NT2/D1 (cell line): ENCODE data around the gene FRMD3.

ENCODE experiments used
- YY1 ChIP-seq: IDR thresholded peaks from 2 replicates; pipeline ENCODE4 v1.6.1; 2011; ENCODE audit not compliant: insufficient read length, insufficient read depth
- ZNF274 ChIP-seq: IDR thresholded peaks from 2 replicates; pipeline ENCODE4 v1.6.1; 2011; ENCODE audit warnings: mild to moderate bottlenecking, low read depth, low read length

DNA sequence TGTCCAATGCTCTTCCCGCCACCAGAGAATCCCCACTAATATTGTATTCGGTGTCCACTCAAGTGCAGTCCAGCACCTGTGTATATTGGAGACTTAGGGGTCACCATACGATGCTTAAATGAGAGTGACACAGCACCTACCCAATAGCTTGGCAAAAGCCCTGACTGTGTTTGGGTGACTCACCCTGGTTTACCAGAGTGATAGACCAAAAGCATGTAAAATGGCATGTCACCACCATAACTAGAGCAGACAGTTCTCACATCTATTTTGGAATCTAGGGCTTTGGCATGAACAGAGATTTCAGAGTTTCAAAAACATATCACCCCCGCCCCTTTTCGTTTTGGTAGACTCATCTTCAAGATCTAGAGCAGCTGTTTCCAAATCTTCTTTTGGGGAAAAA is 257.9 kb downstream of the FRMD3 start:
- TF ChIP-seq ZNF274: no peak
- no peak for TF ChIP-seq YY1
